Measurements from ENCODE around the gene RPS6KA4.

GRCh38 chr11:64349404-64349803, 9.6 kb upstream of the RPS6KA4 start:
- no peak for TF ChIP-seq FOXK2 (IDR thresholded peaks at IDR 0.05)
- no peak for TF ChIP-seq POLR2A (IDR thresholded peaks at IDR 0.05; ENCODE audit: insufficient read depth in 1 of 2, low read depth in 2 of 2, low read length in 2 of 2)
- TF ChIP-seq MXD1 (CRISPR knock-in tag; IDR thresholded peaks at IDR 0.05), result no peak
- no peak for TF ChIP-seq ATF4 (CRISPR knock-in tag; IDR thresholded peaks at IDR 0.05)
- no peak for TF ChIP-seq GABPA (IDR thresholded peaks at IDR 0.05; ENCODE audit: low read depth, low read length)
- no peak for TF ChIP-seq GABPA (CRISPR knock-in tag; IDR thresholded peaks at IDR 0.05; ENCODE audit: low read depth)
